Transverse colon (tissue), 4 donors: ENCODE data around the gene SELPLG. TPM values are rescaled to one million over a fixed set of nuclear protein-coding genes. Genes with fewer than 3 reads are reported as not detected.

Source experiments
- DNase-seq: peaks from one replicate; pipeline ENCODE4 v3.0.0-alpha.2; 2019
- H3K27ac ChIP-seq, 4 donors: fragments of 200-600 bp; sonication (generic); 2 replicates each; pipeline ENCODE4 v1.5.1; 2016 to 2018; ENCODE audit warnings: inconsistent platforms in 4 of 4
- H3K27me3 ChIP-seq: fragments of 200-600 bp; sonication (generic); 2 replicates; pipeline ENCODE4 v1.5.1; 2017; ENCODE audit warnings: inconsistent platforms
- H3K36me3 ChIP-seq, 4 donors: fragments of 200-600 bp; sonication (generic); 2 replicates each; pipeline ENCODE4 v1.5.1; 2017 to 2019; ENCODE audit warnings: inconsistent platforms in 4 of 4
- H3K4me1 ChIP-seq, 4 donors: fragments of 200-600 bp; sonication (generic); 2 replicates each; pipeline ENCODE4 v1.5.1; 2017 to 2020; ENCODE audit warnings: inconsistent platforms in 4 of 4
- H3K4me3 ChIP-seq, 4 donors: fragments of 200-600 bp; sonication (generic); 1 replicate in 1 of 4; 2 replicates in 3 of 4; pipeline versions ENCODE4 v1.5.1 to v1.6.1; 2017 to 2019; ENCODE audit warnings: inconsistent platforms in 4 of 4
- H3K9me3 ChIP-seq, 2 donors: fragments of 200-600 bp; sonication (generic); 2 replicates each; pipeline ENCODE4 v1.5.1; 2017 to 2019; ENCODE audit warnings: inconsistent platforms in 2 of 2
- CTCF ChIP-seq, 5 experiments: fragments of 200-600 bp in 3 of 5; fragments of 450-650 bp in 2 of 5; sonication (generic) in 3 of 5; IDR thresholded peaks; 1 replicate in 2 of 5; 2 replicates in 3 of 5; pipeline ENCODE4 v1.5.1; 2016 to 2017; ENCODE audit warnings: antibody characterized with exemption in 5 of 5, inconsistent platforms in 3 of 5, mild to moderate bottlenecking in 2 of 5, moderate library complexity in 1 of 5
- EP300 ChIP-seq: sonication (generic); formaldehyde crosslinking; IDR thresholded peaks from one replicate; pipeline ENCODE4 v1.6.1; 2017; ENCODE audit warnings: antibody characterized with exemption, low read depth
- POLR2A ChIP-seq: fragments of 450-650 bp; IDR thresholded peaks from one replicate; pipeline ENCODE4 v1.6.1; 2016; ENCODE audit warnings: antibody characterized with exemption, mild to moderate bottlenecking, moderate library complexity
- POLR2AphosphoS5 ChIP-seq, 3 donors: sonication (generic); formaldehyde crosslinking; IDR thresholded peaks; one replicate each; pipeline ENCODE4 v1.6.1; 2016; ENCODE audit warnings: antibody characterized with exemption in 3 of 3
- WGBS, 2 donors: methylation state at CpG; one replicate each; pipeline ENCODE4 v1.1.5; 2018; ENCODE audit warnings: low coverage in 1 of 2; 5-methylcytosine and 5-hydroxymethylcytosine counted together
- in situ Hi-C, 4 donors: fragments of 200-750 bp; cut with MboI; loops; one replicate each; pipeline versions ENCODE4 v1.15.0 to v1.15.1; 2017; ENCODE audit warnings: low sequenced_read_pairs in 3 of 4, low pct_ligation_motif_present in 1 of 4, low pct_unique_long_range_greater_than_20kb in 1 of 4
- intact Hi-C: fragments of 100-400 bp; cut with DNase I; formaldehyde crosslinking; loops from one replicate; pipeline ENCODE4 v1.15.1; 2023; ENCODE audit warnings: low total_unique reads
- total RNA-seq, 4 donors: library from RNA; depleted of rRNA; stranded (reverse); fragments of >200 nt; gene quantifications; one replicate each; pipeline ENCODE4 v1.1.0, GENCODE V29; 2016

The SELPLG gene
- total RNA-seq, 4 donors from 2014 or later: 1.6 to 9.4 (median 3.6) TPM

- in situ Hi-C loops: no loop called here
- intact Hi-C loops: no loop called here
- 60 to 90% methylated on average over 1 to 10 of the region's 10 CpGs for WGBS, 2 donors
- H3K27ac ChIP-seq: no peak overlapping the region
- no peaks in the 10 kb centered on the region for H3K27me3 ChIP-seq
- TF ChIP-seq CTCF (IDR thresholded peaks at IDR 0.05) (no peak), EP300 (no peak), POLR2A (no peak), POLR2AphosphoS5 (IDR thresholded peaks at IDR 0.05) (no peak)
- H3K9me3 ChIP-seq: no peaks in the 10 kb centered on the region
- H3K4me1 ChIP-seq: no peaks in the 10 kb centered on the region
- no peak for DNase-seq
- H3K36me3 ChIP-seq: no peaks in the 10 kb centered on the region
- H3K4me3 ChIP-seq: no peak overlapping the region
Observed at GRCh38 chr12:108607981-108608600, 25.6 kb downstream of the SELPLG start.

GRCh38 chr12:108606492-108606891, 27.2 kb downstream of the SELPLG start:
- H3K9me3 ChIP-seq: no peaks in the 10 kb centered on the region
- H3K4me1 ChIP-seq: no peaks in the 10 kb centered on the region
- in situ Hi-C loops (no loop called here), intact Hi-C loops (no loop called here)
- no peak overlapping the region for H3K4me3 ChIP-seq
- no peaks in the 10 kb centered on the region for H3K27me3 ChIP-seq
- 81% methylated on average over 9 of the region's 9 CpGs; no CpG with 5 or more reads in 1 of the 2 donors for WGBS, 2 donors
- no peak overlapping the region for H3K27ac ChIP-seq
- DNase-seq: no peak
- TF ChIP-seq EP300 (no peak), CTCF (IDR thresholded peaks at IDR 0.05) (no peak), POLR2AphosphoS5 (IDR thresholded peaks at IDR 0.05) (no peak)
- no peaks in the 10 kb centered on the region for H3K36me3 ChIP-seq

- 86 to 88% methylated on average over 4 of the region's 4 CpGs for WGBS, 2 donors
- TF ChIP-seq CTCF (IDR thresholded peaks at IDR 0.05) (no peak), POLR2A (no peak), POLR2AphosphoS5 (IDR thresholded peaks at IDR 0.05) (no peak), EP300 (no peak)
Observed at GRCh38 chr12:108605690-108606406, 27.8 kb downstream of the SELPLG start.

GRCh38 chr12:108605000-108605689, 28.5 kb downstream of the SELPLG start:
- Histone ChIP-seq H3K4me3 (no peak overlapping the region), H3K4me1 (no peaks in the 10 kb centered on the region), H3K9me3 (no peaks in the 10 kb centered on the region), H3K36me3 (no peaks in the 10 kb centered on the region), H3K27me3 (no peaks in the 10 kb centered on the region), H3K27ac (no peak overlapping the region)
- no peak for TF ChIP-seq POLR2AphosphoS5 (IDR thresholded peaks at IDR 0.05)
- no peak for TF ChIP-seq POLR2A
- TF ChIP-seq CTCF (IDR thresholded peaks at IDR 0.05): no peak
- TF ChIP-seq EP300: no peak
- no peak for DNase-seq
- in situ Hi-C loops (no loop called here), intact Hi-C loops (no loop called here)
- 68 to 73% methylated on average over 3 of the region's 3 CpGs for WGBS, 2 donors

More at GRCh38 chr12:108605690-108606406, 27.8 kb downstream of the SELPLG start:
- Histone ChIP-seq H3K27me3 (no peaks in the 10 kb centered on the region), H3K27ac (no peak overlapping the region), H3K4me3 (no peak overlapping the region), H3K4me1 (no peaks in the 10 kb centered on the region), H3K36me3 (no peaks in the 10 kb centered on the region), H3K9me3 (no peaks in the 10 kb centered on the region)
- in situ Hi-C loops: no loop called here
- DNase-seq: no peak
- intact Hi-C loops: no loop called here
